Fibroblast of lung (primary cell): ENCODE results near the gene ELOVL2. TPM values are rescaled to one million over a fixed set of nuclear protein-coding genes. Genes with fewer than 3 reads are reported as not detected.

Experiments used
- DNase-seq, 2 donors: peaks; one replicate each; pipeline versions ENCODE4 v3.0.0 to v3.0.0-alpha.2; 2010; ENCODE audit warnings: low read depth in 2 of 2
- H2AFZ ChIP-seq: 2 replicates; pipeline ENCODE4 v1.5.1; 2012; ENCODE audit warnings: low read length, control low read depth, inconsistent platforms
- H3K27ac ChIP-seq: 2 replicates; pipeline ENCODE4 v1.5.1; 2011; ENCODE audit warnings: low read length, control low read depth; ENCODE audit not compliant: insufficient read depth
- H3K27me3 ChIP-seq: 2 replicates; pipeline ENCODE4 v1.5.1; 2011; ENCODE audit warnings: mild to moderate bottlenecking, low read length; ENCODE audit not compliant: control insufficient read depth, insufficient read depth
- H3K36me3 ChIP-seq: 2 replicates; pipeline ENCODE4 v1.5.1; 2011; ENCODE audit warnings: low read length; ENCODE audit not compliant: control insufficient read depth, insufficient read depth
- H3K4me1 ChIP-seq: 2 replicates; pipeline ENCODE4 v1.5.1; 2011; ENCODE audit warnings: low read length; ENCODE audit not compliant: control insufficient read depth, insufficient read depth; ENCODE audit errors: extremely low read depth
- H3K4me2 ChIP-seq: 2 replicates; pipeline ENCODE4 v1.5.1; 2011; ENCODE audit warnings: low read length, control low read depth; ENCODE audit not compliant: insufficient read depth; ENCODE audit errors: extremely low read depth
- H3K4me3 ChIP-seq, 4 experiments: fragments of 200-600 bp in 1 of 4; sonication (generic) in 1 of 4; replicated peaks in 1 of 4; 2 replicates each; pipeline ENCODE4 v1.5.1; 2011 to 2016; ENCODE audit warnings: low read length in 4 of 4, low read depth in 3 of 4, mild to moderate bottlenecking in 3 of 4, control low read depth in 2 of 4, inconsistent platforms in 1 of 4, mixed read lengths in 1 of 4; ENCODE audit not compliant: insufficient read depth in 1 of 4; ENCODE audit errors: control extremely low read depth in 1 of 4
- H3K79me2 ChIP-seq: 2 replicates; pipeline ENCODE4 v1.5.1; 2012; ENCODE audit warnings: mild to moderate bottlenecking, low read length, inconsistent platforms; ENCODE audit not compliant: control insufficient read depth, insufficient read depth
- H3K9ac ChIP-seq: 2 replicates; pipeline ENCODE4 v1.5.1; 2011; ENCODE audit warnings: mild to moderate bottlenecking, low read length, control low read depth; ENCODE audit not compliant: insufficient read depth
- H3K9me3 ChIP-seq: 2 replicates; pipeline ENCODE4 v1.5.1; 2012; ENCODE audit warnings: low read depth, low read length; ENCODE audit not compliant: control insufficient read depth, insufficient read depth
- H4K20me1 ChIP-seq: 2 replicates; pipeline ENCODE4 v1.5.1; 2011; ENCODE audit warnings: low read length; ENCODE audit not compliant: control insufficient read depth, insufficient read depth; ENCODE audit errors: extremely low read depth
- CTCF ChIP-seq, 2 donors: IDR thresholded peaks in 1 of 2; conservative IDR thresholded peaks in 1 of 2; 1 replicate in 1 of 2; 2 replicates in 1 of 2; pipeline ENCODE4 v1.5.1; 2011 to 2012; ENCODE audit warnings: low read length in 2 of 2, control low read depth in 1 of 2, inconsistent platforms in 1 of 2, low read depth in 1 of 2, mild to moderate bottlenecking in 1 of 2
- EZH2 ChIP-seq: IDR thresholded peaks from 2 replicates; pipeline ENCODE4 v1.5.1; 2012; ENCODE audit warnings: low read length, control low read depth, mild to moderate bottlenecking; ENCODE audit errors: missing control alignments
- polyA plus RNA-seq, 2 donors: library from polyadenylated mRNA; depleted of rRNA in 1 of 2; stranded (reverse) in 1 of 2; unstranded in 1 of 2; fragments of >200 nt; gene quantifications; 2 replicates each; pipeline ENCODE4 v1.2.1, GENCODE V29; 2011 to 2012; ENCODE audit warnings: missing spikeins in 1 of 2
- total RNA-seq: library from RNA; depleted of rRNA; stranded (reverse); fragments of >200 nt; gene quantifications from 2 replicates; pipeline ENCODE4 v1.2.1, GENCODE V29; 2014

The ELOVL2 gene
- total and polyA plus RNA-seq, 2 donors (not counting 1 experiment from before 2014, with no cell fraction given): under 0.01 to 13.9 TPM

- Histone ChIP-seq H3K9me3 (no peaks in the 10 kb centered on the region), H3K27ac (no peak overlapping the region), H2AFZ (no peak overlapping the region), H3K4me2 (no peak overlapping the region), H3K79me2 (no peaks in the 10 kb centered on the region), H3K9ac (no peak overlapping the region), H3K4me1 (no peaks in the 10 kb centered on the region), H3K27me3 (no peaks in the 10 kb centered on the region), H3K4me3 (no peak overlapping the region), H3K36me3 (no peaks in the 10 kb centered on the region), H4K20me1 (no peaks in the 10 kb centered on the region)
- TF ChIP-seq CTCF (conservative IDR thresholded peaks at IDR 0.05 in 1 of 2, IDR thresholded peaks at IDR 0.05 in 1 of 2; ENCODE audit: low read depth in 1 of 2, low read length in 2 of 2): no peak
- TF ChIP-seq EZH2: no peak
- DNase-seq: no peak
Measured at GRCh38 chr6:10995114-10995707, 48.9 kb downstream of the ELOVL2 start.

GRCh38 chr6:10993896-10994295 lies 50.2 kb downstream of the ELOVL2 start:
- TF ChIP-seq EZH2: no peak
- TF ChIP-seq CTCF (conservative IDR thresholded peaks at IDR 0.05 in 1 of 2, IDR thresholded peaks at IDR 0.05 in 1 of 2; ENCODE audit: low read depth in 1 of 2, low read length in 2 of 2): no peak
- Histone ChIP-seq H3K4me3 (no peak overlapping the region), H3K9me3 (no peaks in the 10 kb centered on the region), H3K79me2 (no peaks in the 10 kb centered on the region), H3K36me3 (no peaks in the 10 kb centered on the region), H3K9ac (no peak overlapping the region), H4K20me1 (no peaks in the 10 kb centered on the region), H3K27me3 (no peaks in the 10 kb centered on the region), H3K4me1 (no peaks in the 10 kb centered on the region), H3K4me2 (no peak overlapping the region), H3K27ac (no peak overlapping the region), H2AFZ (no peak overlapping the region)
- no peak for DNase-seq

- Histone ChIP-seq H3K27me3 (no peaks in the 10 kb centered on the region), H3K79me2 (no peaks in the 10 kb centered on the region), H2AFZ (no peak overlapping the region), H3K4me1 (no peaks in the 10 kb centered on the region), H3K9me3 (no peaks in the 10 kb centered on the region), H3K27ac (no peak overlapping the region), H3K4me2 (no peak overlapping the region), H3K4me3 (no peak overlapping the region), H3K36me3 (no peaks in the 10 kb centered on the region), H4K20me1 (no peaks in the 10 kb centered on the region), H3K9ac (no peak overlapping the region)
- TF ChIP-seq EZH2 (no peak), CTCF (conservative IDR thresholded peaks at IDR 0.05 in 1 of 2, IDR thresholded peaks at IDR 0.05 in 1 of 2; ENCODE audit: low read depth in 1 of 2, low read length in 2 of 2) (no peak)
- DNase-seq: no peak
Measured at GRCh38 chr6:10991115-10991514, 53.0 kb downstream of the ELOVL2 start.
